ENCODE measurements around the gene MAP7D1. TPM values are rescaled to one million over a fixed set of nuclear protein-coding genes. Genes with fewer than 3 reads are reported as not detected.

MAP7D1 gene
- total RNA-seq, 3 donors from 2014 or later (not counting 1 experiment from before 2014, with no cell fraction given): 213 to 232 (median 230) TPM

Other genes starting within 250 kb of the MAP7D1 start
- 10 to 100 TPM; 36.5 to 49.6 (median 49.0) TPM for gene AGO3, start 225.1 kb upstream of the MAP7D1 start, total RNA-seq
- under 1 TPM in 2 of 3 donors, not detected in 1; 0.24 to 0.35 TPM for gene TEKT2, start 72.1 kb upstream of the MAP7D1 start, total RNA-seq
- gene ADPRS, start 67.3 kb upstream of the MAP7D1 start, total RNA-seq: 10 to 100 TPM in 2 of 3 donors, 1 to 10 TPM in 1; 9.6 to 15.9 (median 12.4) TPM
- gene COL8A2, start 30.9 kb upstream of the MAP7D1 start, total RNA-seq: under 1 TPM; 0.09 to 0.20 (median 0.14) TPM
- 10 to 100 TPM; 28.0 to 34.7 (median 34.3) TPM for gene TRAPPC3, start 6.7 kb upstream of the MAP7D1 start, total RNA-seq
- gene THRAP3, start 68.3 kb downstream of the MAP7D1 start, total RNA-seq: 100 to 1,000 TPM in 1 of 3 donors, 10 to 100 TPM in 2; 88.6 to 110 (median 97.4) TPM
- 1 to 10 TPM; 1.9 to 2.6 (median 2.5) TPM for gene SH3D21, start 150.2 kb downstream of the MAP7D1 start, total RNA-seq
- gene EVA1B, start 167.5 kb downstream of the MAP7D1 start, total RNA-seq: 1 to 10 TPM; 4.0 to 8.0 (median 4.9) TPM
- 10 to 100 TPM; 55.9 to 65.3 (median 59.8) TPM for gene STK40, start 229.8 kb downstream of the MAP7D1 start, total RNA-seq
- 10 to 100 TPM; 25.2 to 30.4 (median 26.6) TPM for gene LSM10, start 241.7 kb downstream of the MAP7D1 start, total RNA-seq